BE2C (cell line): ENCODE measurements around the gene PHF21B.

Experiments used
- DNase-seq: peaks from one replicate; pipeline ENCODE4 v3.0.0-alpha.2; 2020
- H3K27me3 ChIP-seq: fragments of 250-450 bp; sonication (Bioruptor Pico); 2 replicates; pipeline ENCODE4 v1.5.1; 2020; ENCODE audit warnings: mild to moderate bottlenecking
- H3K36me3 ChIP-seq: fragments of 250-450 bp; sonication (Bioruptor Pico); 2 replicates; pipeline ENCODE4 v1.5.1; 2020; ENCODE audit warnings: mild to moderate bottlenecking
- H3K4me1 ChIP-seq: fragments of 250-450 bp; sonication (Bioruptor Pico); 2 replicates; pipeline ENCODE4 v1.5.1; 2020
- H3K4me3 ChIP-seq: 2 replicates; pipeline ENCODE4 v1.5.1; 2011; ENCODE audit warnings: low read depth, low read length
- H3K9me3 ChIP-seq: fragments of 250-450 bp; sonication (Bioruptor Pico); 2 replicates; pipeline ENCODE4 v1.5.1; 2020
- CTCF ChIP-seq: IDR thresholded peaks from 2 replicates; pipeline ENCODE4 v1.5.1; 2012; ENCODE audit warnings: mild to moderate bottlenecking, low read depth, low read length

Gene PHF21B

DNA sequence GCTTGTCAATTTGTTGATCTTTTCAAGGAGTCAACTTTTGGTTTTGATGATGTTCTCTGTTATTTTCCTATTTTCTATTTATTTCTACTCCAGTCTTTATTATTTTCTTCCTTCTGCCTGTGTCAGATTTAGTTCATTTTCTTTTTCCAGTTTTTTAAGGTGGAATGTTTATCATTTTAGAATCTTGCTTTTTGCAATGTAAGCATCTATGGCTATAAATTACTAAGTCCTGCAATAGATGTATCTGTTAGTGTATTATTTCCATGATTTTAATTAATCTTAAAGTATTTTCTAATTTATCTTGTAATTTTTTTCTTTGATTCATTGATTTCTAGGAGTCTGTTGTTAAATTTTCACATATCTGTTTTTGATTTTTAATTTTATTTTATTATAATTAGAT lies 175.7 kb downstream of the PHF21B start:
- no peak for DNase-seq
- Histone ChIP-seq H3K27me3 (no peaks in the 10 kb centered on the region), H3K36me3 (no peaks in the 10 kb centered on the region), H3K4me1 (peaks cover 3% of the 10 kb centered on the region; the same call in 1 of the 2 replicates), H3K9me3 (peaks cover 2% of the 10 kb centered on the region; the same call in 1 of the 2 replicates), H3K4me3 (no peak overlapping the region)
- no peak for TF ChIP-seq CTCF

DNA sequence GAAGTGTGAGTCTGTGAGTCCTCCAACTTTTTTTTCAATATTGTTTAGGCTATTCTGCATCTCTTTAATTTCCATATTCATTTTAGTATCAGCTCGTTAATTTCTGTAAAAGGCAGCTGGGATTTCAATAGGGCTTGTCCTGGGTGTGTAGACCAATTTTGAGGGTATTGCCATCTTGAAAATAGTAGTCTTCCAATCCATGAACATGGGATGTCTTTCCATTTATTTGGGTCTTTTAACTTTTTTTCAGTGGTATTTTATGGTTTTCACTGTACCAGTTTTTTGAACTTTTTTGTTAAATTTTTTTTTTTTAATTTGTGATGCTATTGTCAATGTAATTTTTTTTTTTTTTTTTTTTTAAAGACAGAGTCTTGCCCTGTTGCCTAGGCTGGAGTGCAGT lies 177.9 kb downstream of the PHF21B start:
- Histone ChIP-seq H3K36me3 (no peaks in the 10 kb centered on the region), H3K27me3 (no peaks in the 10 kb centered on the region), H3K4me1 (no peaks in the 10 kb centered on the region), H3K9me3 (peaks cover 2% of the 10 kb centered on the region; the same call in 1 of the 2 replicates), H3K4me3 (no peak overlapping the region)
- TF ChIP-seq CTCF: no peak
- DNase-seq: no peak
